Right ventricle myocardium inferior (tissue), 1 donor: ENCODE measurements around the gene NT5C. TPM values are rescaled to one million over a fixed set of nuclear protein-coding genes. Genes with fewer than 3 reads are reported as not detected.
"Not testable (repeated sequence)": the region's sequence is repeated elsewhere in the genome, so short reads cannot be mapped to it uniquely, and the experiment has no call there.

Source experiments
- ATAC-seq: fragments of 200-7000 bp; cut with Tn5 transposase; one replicate; pipeline ENCODE4 v1.9.1; 2020; ENCODE audit warnings: mild to moderate bottlenecking, moderate library complexity
- DNase-seq: peaks from one replicate; pipeline ENCODE4 v3.0.0; 2021; ENCODE audit errors: missing footprints
- intact Hi-C: fragments of 100-400 bp; cut with DNase I; formaldehyde crosslinking; loops from one replicate; pipeline ENCODE4 v1.11.0; 2022
- total RNA-seq: library from RNA; stranded (reverse); fragmentation: NEBNext Ultra II Directional; extraction: Animal tissue kit (Norgen Biotek cat#: 25700); gene quantifications from one replicate; pipeline ENCODE4 v1.2.1, GENCODE V29; 2021
- donor health status: DM: no; HTN: yes; CAD: no; lungs with severe emphysema.

The NT5C gene
- total RNA-seq, 1 donor from 2014 or later = 24.6 TPM

DNA sequence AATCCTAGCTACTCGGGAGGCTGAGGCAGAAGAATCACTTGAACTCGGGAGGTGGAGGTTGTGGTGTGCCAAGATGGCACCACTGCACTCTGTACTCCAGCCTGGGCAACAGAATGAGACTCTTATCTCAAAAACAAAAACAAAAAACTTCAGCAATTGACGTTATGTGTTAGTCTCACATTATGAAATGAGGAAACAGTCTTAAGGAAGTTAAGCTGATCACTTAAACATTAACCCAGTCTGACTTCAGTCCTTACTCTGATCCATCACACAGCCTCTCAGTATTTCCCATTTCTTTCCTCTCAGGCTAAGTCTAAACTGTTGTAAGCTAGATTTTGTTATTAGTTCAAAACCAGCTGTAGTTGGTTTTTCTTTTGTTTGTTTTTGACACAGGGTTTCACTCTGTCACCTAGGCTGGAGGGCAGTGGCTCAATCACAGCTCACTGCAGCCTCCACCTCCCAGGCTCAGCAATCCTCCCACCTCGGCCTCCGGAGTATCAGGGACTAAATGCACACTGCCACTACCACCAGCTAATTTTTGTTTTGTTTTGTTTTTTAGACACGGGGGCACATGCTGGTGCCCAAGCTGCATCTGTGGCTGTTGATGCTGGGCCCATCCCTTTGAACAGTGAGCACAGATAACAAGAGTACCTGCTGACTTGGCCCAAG, 16.5 kb upstream of the NT5C start:
- intact Hi-C loops = no loop called here
- no peak for DNase-seq
- no peak for ATAC-seq

DNA sequence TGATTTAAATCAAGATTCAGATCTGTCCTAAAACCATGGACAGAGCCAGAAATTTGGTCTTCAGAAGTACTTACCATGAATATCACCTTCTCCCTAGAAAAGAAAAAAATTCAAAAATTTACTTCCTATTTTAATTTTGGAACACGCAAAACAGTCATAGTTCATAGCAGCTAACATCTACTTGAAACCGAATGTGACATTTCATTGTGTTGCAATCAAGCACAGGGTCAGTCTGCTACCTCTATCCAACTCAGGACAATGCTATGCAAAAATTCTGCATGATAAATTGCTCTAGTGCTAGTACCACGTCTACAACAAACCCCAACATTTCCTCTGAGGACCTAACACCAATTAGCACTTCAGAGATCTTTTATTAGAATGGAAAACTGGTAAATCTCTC, 15.1 kb upstream of the NT5C start:
- DNase-seq (no peak), ATAC-seq (no peak)
- intact Hi-C loops = no loop called here

- ATAC-seq = no peak
- intact Hi-C loops = no loop called here
- DNase-seq = no peak
Observed at GRCh38 chr17:75144816-75145512, 13.4 kb upstream of the NT5C start.

GRCh38 chr17:75142236-75142971, 10.9 kb upstream of the NT5C start:
- ATAC-seq (no peak), DNase-seq (no peak)
- intact Hi-C loops = loop anchor here (1.0 kb wide), 1 partner anchor 28 kb away; no protein-coding TSS in a partner anchor

- ATAC-seq (no peak), DNase-seq (no peak)
- intact Hi-C loops = no loop called here
Observed at GRCh38 chr17:75138519-75138918, 7.0 kb upstream of the NT5C start.

- ATAC-seq, intact Hi-C loops: not testable (repeated sequence)
Observed at GRCh38 chr17:75137762-75138161, 6.2 kb upstream of the NT5C start.

GRCh38 chr17:75135946-75136345, 4.4 kb upstream of the NT5C start:
- intact Hi-C loops = no loop called here
- DNase-seq (no peak), ATAC-seq (no peak)

More at GRCh38 chr17:75137762-75138161, 6.2 kb upstream of the NT5C start:
- not testable (repeated sequence) for DNase-seq

DNA sequence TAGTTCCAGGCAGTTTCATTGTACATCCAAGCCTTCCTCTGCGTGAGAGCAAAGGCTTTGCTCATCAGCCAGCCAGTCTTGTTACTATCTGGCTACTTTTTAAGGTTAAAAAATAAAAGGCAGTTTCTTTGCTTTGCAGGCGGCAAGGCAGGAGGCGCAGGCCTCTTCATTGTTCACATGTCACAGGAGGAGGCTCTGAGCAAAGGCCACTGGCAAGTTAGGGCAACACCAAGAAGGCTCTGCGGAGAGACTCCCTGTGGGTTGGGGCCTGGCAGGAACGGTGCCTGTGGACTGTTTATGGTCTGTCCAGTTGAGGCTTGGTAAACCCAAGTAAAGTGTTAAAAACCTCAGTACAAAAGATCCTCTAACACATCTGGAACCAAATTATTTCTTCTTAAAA, 3.9 kb upstream of the NT5C start:
- DNase-seq (no peak), ATAC-seq (no peak)
- intact Hi-C loops = no loop called here

DNA sequence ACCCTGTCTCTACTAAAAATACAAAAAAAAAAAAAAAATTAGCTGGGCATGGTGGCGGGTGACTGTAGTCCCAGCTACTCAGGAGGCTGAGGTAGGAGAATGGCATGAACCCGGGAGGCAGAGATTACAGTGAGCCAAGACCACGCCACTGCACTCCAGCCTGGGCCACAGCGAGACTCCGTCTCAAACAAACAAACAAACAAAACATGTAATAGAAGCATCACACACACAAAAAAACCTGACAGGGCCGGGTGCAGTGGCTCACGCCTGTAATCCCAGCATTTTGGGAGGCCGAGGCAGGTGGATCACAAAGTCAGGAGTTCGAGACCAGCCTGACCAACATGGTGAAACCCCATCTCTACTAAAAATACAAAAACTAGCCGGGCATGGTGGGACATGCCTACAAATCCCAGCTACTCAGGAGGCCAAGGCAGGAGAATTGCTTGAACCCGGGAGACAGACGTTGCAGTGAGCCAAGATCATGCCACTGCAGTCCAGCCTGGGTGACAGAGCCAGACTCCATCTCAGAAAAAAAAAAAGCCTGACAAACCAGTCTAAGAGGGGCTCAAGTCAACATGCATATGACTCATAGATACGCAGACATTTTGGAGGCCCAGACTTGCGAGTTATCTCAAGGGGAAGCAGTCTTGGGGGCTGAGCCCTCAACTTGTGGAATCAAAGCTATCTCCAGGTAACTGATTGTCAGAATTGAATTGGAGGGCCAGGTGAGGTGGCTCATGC, 2.2 kb upstream of the NT5C start:
- DNase-seq, intact Hi-C loops, ATAC-seq: not testable (repeated sequence)

- intact Hi-C loops = no loop called here
- ATAC-seq (no peak), DNase-seq (no peak)
Observed at GRCh38 chr17:75133001-75133400, 1.5 kb upstream of the NT5C start.

GRCh38 chr17:75132018-75133000, 767 bp upstream of the NT5C start:
- intact Hi-C loops, ATAC-seq, DNase-seq: not testable (repeated sequence)

GRCh38 chr17:75130632-75131277, 787 bp downstream of the NT5C start:
- no peak for DNase-seq
- intact Hi-C loops = loop anchor here (2.0 kb wide), 1 partner anchor 16 kb away; no protein-coding TSS in a partner anchor
- peak; percentile 46 for ATAC-seq

GRCh38 chr17:75130059-75130631, 1.4 kb downstream of the NT5C start:
- no peak for DNase-seq
- intact Hi-C loops = loop anchor here (2.0 kb wide), 1 partner anchor 15 kb away; no protein-coding TSS in a partner anchor
- ATAC-seq = no peak

- intact Hi-C loops = no loop called here
- ATAC-seq (no peak), DNase-seq (no peak)
Observed at GRCh38 chr17:75129576-75129975, 2.0 kb downstream of the NT5C start.

DNA sequence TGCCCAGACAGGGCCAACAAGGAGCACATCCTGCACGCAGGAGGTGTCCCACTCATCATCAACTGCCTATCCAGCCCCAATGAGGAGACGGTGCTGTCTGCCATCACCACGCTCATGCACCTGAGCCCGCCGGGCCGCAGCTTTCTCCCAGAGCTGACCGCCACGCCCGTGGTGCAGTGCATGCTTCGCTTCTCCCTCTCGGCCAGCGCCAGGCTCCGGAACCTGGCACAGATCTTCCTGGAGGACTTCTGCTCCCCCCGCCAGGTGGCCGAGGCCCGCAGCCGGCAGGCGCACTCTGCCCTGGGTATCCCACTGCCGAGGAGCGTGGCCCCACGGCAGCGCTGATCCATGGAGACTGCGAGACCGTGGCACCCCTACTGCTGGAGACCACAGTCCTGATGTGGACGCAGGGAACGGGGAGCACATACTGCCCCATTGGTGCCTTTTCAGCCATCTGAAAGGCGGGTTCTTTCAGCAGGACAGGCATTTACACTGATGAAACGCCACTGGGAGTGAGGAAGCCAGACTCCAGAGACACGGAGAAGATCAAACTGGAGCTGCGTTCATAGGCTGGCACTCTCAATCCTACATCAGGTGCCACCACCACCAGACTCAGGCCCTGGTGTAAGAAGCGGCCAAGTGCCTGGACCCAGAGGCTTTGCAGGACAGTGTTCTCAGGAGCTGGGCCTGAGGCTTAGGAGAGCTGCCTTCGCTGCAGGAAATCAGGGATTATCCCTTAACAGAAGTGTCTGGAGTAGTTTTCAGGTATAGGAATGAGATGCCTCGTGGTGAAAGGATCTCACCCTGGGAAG, 2.6 kb downstream of the NT5C start:
- no peak for DNase-seq
- intact Hi-C loops = no loop called here
- ATAC-seq = no peak

GRCh38 chr17:75127936-75128335, 3.6 kb downstream of the NT5C start:
- ATAC-seq, intact Hi-C loops, DNase-seq: not testable (repeated sequence)
